OCI-LY7 (cell line): ENCODE data around the gene LMO3.

Source experiments
- CTCF ChIP-seq: fragments of 200-600 bp; sonication (generic); conservative IDR thresholded peaks from 2 replicates; pipeline ENCODE4 v1.5.1; 2014; ENCODE audit warnings: mild to moderate bottlenecking, antibody characterized with exemption, low read length, moderate library complexity, mixed read lengths
- EZH2phosphoT487 ChIP-seq: fragments of 200-600 bp; sonication (generic); IDR thresholded peaks from 2 replicates; pipeline ENCODE4 v1.6.1; 2018; ENCODE audit warnings: low read depth, borderline replicate concordance, mild to moderate bottlenecking, mixed run types, antibody characterized with exemption, low read length, moderate library complexity, mixed read lengths

- TF ChIP-seq CTCF (no peak), EZH2phosphoT487 (no peak)
These were observed 52.5 kb downstream of the LMO3 start for GRCh38 chr12:16553457-16553856.
